Common myeloid progenitor, CD34-positive (primary cell): ENCODE data around the gene TUBGCP3.

Source experiments
- CTCF ChIA-PET: fragments of 350-600 bp; sonication (Branson Sonifier 250); formaldehyde crosslinking; loops from one replicate; lab custom pipeline; 2021; ENCODE audit warnings: antibody characterized with exemption; lab: Charles Lee
- POLR2A ChIA-PET: fragments of 350-600 bp; sonication (Branson Sonifier 250); formaldehyde crosslinking; loops from one replicate; lab custom pipeline; 2021; ENCODE audit warnings: antibody characterized with exemption; lab: Charles Lee
- DNase-seq, 3 donors: peaks; one replicate each; pipeline versions ENCODE4 v3.0.0 to v3.0.0-alpha.2; 2013
- H3K27ac ChIP-seq, 2 experiments: 1 replicate in 1 of 2; 2 replicates in 1 of 2; pipeline ENCODE4 v1.7.0; 2013; ENCODE audit warnings: inconsistent platforms in 2 of 2, low read length in 2 of 2, mild to moderate bottlenecking in 2 of 2, low read depth in 1 of 2, moderate library complexity in 1 of 2; ENCODE audit not compliant: severe bottlenecking in 2 of 2, insufficient read depth in 1 of 2, poor library complexity in 1 of 2
- H3K27me3 ChIP-seq, 5 experiments: replicated peaks in 2 of 5; 1 replicate in 3 of 5; 2 replicates in 2 of 5; pipeline versions ENCODE4 v1.6.1 to v1.7.0; 2013; ENCODE audit warnings: low read length in 4 of 5, mild to moderate bottlenecking in 2 of 5, moderate library complexity in 2 of 5, inconsistent platforms in 1 of 5; ENCODE audit not compliant: insufficient read depth in 5 of 5, control insufficient read depth in 4 of 5
- H3K36me3 ChIP-seq, 4 experiments: 1 replicate in 2 of 4; 2 replicates in 2 of 4; pipeline versions ENCODE4 v1.6.1 to v1.7.0; 2013; ENCODE audit warnings: low read length in 3 of 4, control low read depth in 1 of 4, mild to moderate bottlenecking in 1 of 4; ENCODE audit not compliant: control insufficient read depth in 4 of 4, insufficient read depth in 4 of 4
- H3K4me1 ChIP-seq, 4 experiments: 1 replicate in 3 of 4; 2 replicates in 1 of 4; pipeline versions ENCODE4 v1.6.1 to v1.7.1; 2013; ENCODE audit warnings: low read length in 3 of 4, mild to moderate bottlenecking in 3 of 4, control low read depth in 1 of 4, inconsistent platforms in 1 of 4, moderate library complexity in 1 of 4; ENCODE audit not compliant: control insufficient read depth in 4 of 4, insufficient read depth in 4 of 4; ENCODE audit errors: control extremely low read depth in 1 of 4
- H3K4me3 ChIP-seq, 7 experiments: 1 replicate in 4 of 7; 2 replicates in 3 of 7; pipeline versions ENCODE4 v1.5.1 to v1.7.0; 2013; ENCODE audit warnings: mild to moderate bottlenecking in 7 of 7, low read length in 6 of 7, moderate library complexity in 6 of 7, inconsistent platforms in 2 of 7, low read depth in 2 of 7, control low read depth in 1 of 7; ENCODE audit not compliant: insufficient read depth in 4 of 7, control insufficient read depth in 1 of 7; ENCODE audit errors: extremely low read depth in 1 of 7
- H3K9me3 ChIP-seq, 5 experiments: 1 replicate in 4 of 5; 2 replicates in 1 of 5; pipeline versions ENCODE4 v1.6.1 to v1.7.1; 2013; ENCODE audit warnings: low read length in 4 of 5, mild to moderate bottlenecking in 2 of 5, inconsistent platforms in 1 of 5, low read depth in 1 of 5, moderate library complexity in 1 of 5; ENCODE audit not compliant: control insufficient read depth in 4 of 5, insufficient read depth in 2 of 5; ENCODE audit errors: control extremely low read depth in 1 of 5
- WGBS: methylation state at CpG from one replicate; pipeline ENCODE4 v1.1.5; 2013; ENCODE audit not compliant: insufficient coverage; 5-methylcytosine and 5-hydroxymethylcytosine counted together

Gene TUBGCP3

DNA sequence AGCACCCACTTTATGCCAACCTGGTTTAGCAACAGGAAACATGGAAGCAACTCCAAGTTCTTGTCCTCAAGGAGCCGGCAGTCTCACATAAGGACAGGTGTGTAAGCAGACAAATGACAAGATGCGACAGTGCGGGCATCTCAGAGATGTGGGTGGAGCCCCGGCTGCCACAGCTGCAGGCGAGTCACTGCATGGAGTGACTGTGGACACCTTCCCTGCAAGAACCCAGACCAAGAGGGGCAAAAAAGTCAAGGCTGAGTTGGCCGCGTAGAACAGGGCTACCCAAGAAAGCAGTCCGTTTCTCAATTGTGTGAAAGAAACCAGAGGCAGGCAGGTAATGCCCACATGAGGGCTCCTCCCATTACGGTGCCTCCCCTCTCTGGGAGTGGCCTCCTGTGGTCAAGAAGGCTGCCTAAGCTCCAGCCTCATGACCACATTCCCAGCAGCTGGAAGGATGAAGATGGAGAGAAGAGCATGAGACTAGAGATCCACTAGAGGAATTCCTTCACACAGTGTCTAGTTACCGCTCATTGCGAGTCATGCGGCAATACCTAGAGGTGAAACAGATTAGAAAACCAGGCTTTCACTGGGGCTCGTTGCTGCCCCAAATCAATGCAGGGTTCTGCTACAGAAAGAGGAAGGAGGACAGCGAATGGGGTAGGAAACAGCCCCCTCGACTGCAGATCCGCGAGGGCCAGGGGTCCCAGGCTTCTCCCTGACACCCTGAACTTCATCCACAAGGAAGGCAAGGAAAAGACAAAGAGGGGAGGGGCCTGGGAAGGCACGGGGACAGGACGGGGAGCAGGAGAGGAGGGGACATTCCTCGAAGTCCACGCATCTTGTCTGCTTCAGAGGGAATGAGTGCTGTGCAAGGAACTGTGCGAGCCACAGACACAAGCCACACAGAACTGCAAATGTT is 131.6 kb downstream of the TUBGCP3 start:
- peaks cover 0 to 6% (median 0%) of the 10 kb centered on the region in 4 experiments for H3K4me1 ChIP-seq
- ChIA-PET POLR2A (no interaction called here), CTCF (interaction anchor here (1.1 to 1.6 kb wide), 2 partner anchors 11 to 982 kb away, joined by 3 read pairs; no protein-coding TSS in a partner anchor)
- 89% methylated on average over 17 of the region's 22 CpGs for WGBS
- H3K9me3 ChIP-seq: peaks cover 0 to 6% (median 0%) of the 10 kb centered on the region in 5 experiments
- H3K27me3 ChIP-seq: peaks cover 0 to 48% (median 0%) of the 10 kb centered on the region in 5 experiments
- no peak overlapping the region for H3K4me3 ChIP-seq
- no peaks in the 10 kb centered on the region for H3K36me3 ChIP-seq
- no peak for DNase-seq
- H3K27ac ChIP-seq: no peak overlapping the region

DNA sequence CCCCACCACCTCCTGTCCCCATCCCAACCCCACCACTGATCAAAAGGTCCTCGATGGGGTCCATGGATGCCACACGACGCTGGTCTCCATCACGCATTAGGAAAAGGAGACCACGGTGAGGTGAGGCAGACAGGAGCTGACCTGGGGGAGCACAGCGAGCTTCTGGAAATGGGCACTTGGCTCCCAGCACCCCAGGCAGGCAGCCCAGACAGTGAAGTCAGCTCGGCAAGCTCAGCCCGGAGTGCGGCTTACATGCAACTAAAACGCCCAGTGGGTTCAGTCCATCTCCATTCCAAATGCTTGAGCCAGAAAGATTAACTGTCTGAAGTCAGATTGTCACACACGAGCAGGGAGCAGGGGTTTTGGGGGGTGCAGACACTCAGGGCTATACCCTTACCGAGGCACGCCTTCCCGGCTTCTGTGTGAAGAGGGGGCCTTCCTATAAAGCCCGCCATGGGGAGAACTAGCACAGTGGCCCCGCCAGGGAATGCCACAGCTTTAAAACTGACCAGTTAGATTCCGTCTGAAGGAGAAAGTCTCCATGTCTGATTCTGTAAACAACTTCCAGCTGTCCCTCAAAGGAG is 132.4 kb downstream of the TUBGCP3 start:
- CTCF ChIA-PET: interaction anchor here (1.1 to 1.6 kb wide), 2 partner anchors 10 to 982 kb away, joined by 3 read pairs; no protein-coding TSS in a partner anchor

GRCh38 chr13:112454648-112455334 is 133.2 kb downstream of the TUBGCP3 start:
- ChIA-PET CTCF (interaction anchor here (1.6 to 2.9 kb wide), 2 partner anchors 9 to 11 kb away, joined by 3 to 11 read pairs; no protein-coding TSS in a partner anchor), POLR2A (no interaction called here)
- 96% methylated on average over 7 of the region's 16 CpGs for WGBS
- peaks cover 0 to 44% (median 2%) of the 10 kb centered on the region in 5 experiments for H3K27me3 ChIP-seq
- no peak overlapping the region for H3K4me3 ChIP-seq
- H3K4me1 ChIP-seq: no peaks in the 10 kb centered on the region
- no peaks in the 10 kb centered on the region for H3K36me3 ChIP-seq
- DNase-seq: no peak
- H3K9me3 ChIP-seq: peaks cover 0 to 6% (median 0%) of the 10 kb centered on the region in 5 experiments
- H3K27ac ChIP-seq: no peak overlapping the region

More for the DNA sequence above, 132.4 kb downstream of the TUBGCP3 start:
- Histone ChIP-seq H3K4me3 (no peak overlapping the region), H3K4me1 (peaks cover 0 to 1% (median 0%) of the 10 kb centered on the region in 4 experiments), H3K36me3 (no peaks in the 10 kb centered on the region), H3K27me3 (peaks cover 0 to 44% (median under 1%) of the 10 kb centered on the region in 5 experiments), H3K27ac (no peak overlapping the region), H3K9me3 (peaks cover 0 to 6% (median 0%) of the 10 kb centered on the region in 5 experiments)
- POLR2A ChIA-PET: no interaction called here
- WGBS: 89% methylated on average over 17 of the region's 17 CpGs
- no peak for DNase-seq

GRCh38 chr13:112453874-112454647 is 133.9 kb downstream of the TUBGCP3 start:
- POLR2A ChIA-PET: no interaction called here
- Histone ChIP-seq H3K27me3 (peaks cover 0 to 44% (median 2%) of the 10 kb centered on the region in 5 experiments), H3K36me3 (no peaks in the 10 kb centered on the region), H3K9me3 (peaks cover 0 to 4% (median 0%) of the 10 kb centered on the region in 5 experiments), H3K4me1 (no peaks in the 10 kb centered on the region), H3K4me3 (no peak overlapping the region), H3K27ac (no peak overlapping the region)
- WGBS: 86% methylated on average over 21 of the region's 30 CpGs
- CTCF ChIA-PET: interaction anchor here (0.8 to 2.9 kb wide), 3 partner anchors 8 to 11 kb away, joined by 3 to 11 read pairs (median 3); no protein-coding TSS in a partner anchor
- DNase-seq: no peak

DNA sequence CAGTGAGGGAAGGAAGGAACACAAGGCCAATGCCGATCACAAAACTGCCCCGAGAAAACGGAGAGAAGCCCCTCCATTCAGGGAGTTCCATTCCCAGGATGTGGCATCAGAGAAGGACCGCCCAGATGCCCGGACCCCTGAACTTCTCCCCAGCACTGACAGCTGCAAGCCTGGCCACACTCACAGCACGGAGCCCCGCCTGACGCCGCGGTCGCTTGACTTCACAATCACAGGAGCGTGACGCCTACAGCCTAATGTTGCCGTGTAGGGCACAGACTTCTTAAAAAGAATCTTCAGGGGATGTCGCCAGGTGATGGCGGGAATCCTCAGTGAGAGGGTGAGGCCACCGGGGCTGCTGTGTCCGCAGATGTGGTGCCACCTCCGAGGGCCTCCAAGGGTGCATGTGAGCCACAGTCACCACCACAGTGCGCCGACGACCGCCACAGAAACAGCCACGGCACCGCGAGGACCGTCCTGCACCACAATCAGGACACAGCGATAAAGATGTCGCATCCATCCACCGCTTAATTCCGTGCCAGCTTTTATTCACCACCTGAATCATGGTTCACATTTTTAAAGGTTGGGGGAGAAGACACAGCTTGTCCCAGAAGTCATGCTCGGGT is 134.6 kb downstream of the TUBGCP3 start:
- Histone ChIP-seq H3K27ac (no peak overlapping the region), H3K9me3 (no peaks in the 10 kb centered on the region), H3K27me3 (peaks cover 0 to 44% (median 2%) of the 10 kb centered on the region in 5 experiments), H3K4me3 (no peak overlapping the region), H3K4me1 (no peaks in the 10 kb centered on the region), H3K36me3 (no peaks in the 10 kb centered on the region)
- ChIA-PET POLR2A (no interaction called here), CTCF (interaction anchor here (0.8 to 2.9 kb wide), 2 partner anchors 10 kb away, joined by 3 to 11 read pairs; no protein-coding TSS in a partner anchor)
- no peak for DNase-seq
- 95% methylated on average over 32 of the region's 32 CpGs for WGBS
